Astrocyte of the spinal cord (primary cell): ENCODE data around the gene SHC3.

ENCODE experiments used
- DNase-seq: peaks from one replicate; pipeline ENCODE4 v3.0.0; 2011; ENCODE audit warnings: low read depth, low spot score
- H3K4me3 ChIP-seq: 2 replicates; pipeline ENCODE4 v1.5.1; 2011; ENCODE audit warnings: low read depth, mild to moderate bottlenecking, low read length, moderate library complexity
- CTCF ChIP-seq: IDR thresholded peaks from 2 replicates; pipeline ENCODE4 v1.5.1; 2012; ENCODE audit warnings: low read depth, mild to moderate bottlenecking, low read length, inconsistent platforms
- in situ Hi-C: cut with HindIII; loops from 2 replicates; pipeline ENCODE4 v1.10.0; 2017; ENCODE audit warnings: low sequenced_read_pairs

SHC3 gene

GRCh38 chr9:89109666-89110065 lies 69.0 kb downstream of the SHC3 start:
- DNase-seq, result no peak
- in situ Hi-C loops, result no loop called here
- no peak for TF ChIP-seq CTCF
- H3K4me3 ChIP-seq, result no peak overlapping the region

- in situ Hi-C loops, result no loop called here
- TF ChIP-seq CTCF, result no peak
- DNase-seq, result no peak
- no peak overlapping the region for H3K4me3 ChIP-seq
Measured at GRCh38 chr9:89107406-89107805, 71.2 kb downstream of the SHC3 start.

GRCh38 chr9:89106224-89106851 lies 72.3 kb downstream of the SHC3 start:
- in situ Hi-C loops, result no loop called here
- no peak overlapping the region for H3K4me3 ChIP-seq
- no peak for DNase-seq
- no peak for TF ChIP-seq CTCF

GRCh38 chr9:89104821-89105220 lies 73.8 kb downstream of the SHC3 start:
- in situ Hi-C loops, result no loop called here
- DNase-seq, result no peak
- no peak overlapping the region for H3K4me3 ChIP-seq
- no peak for TF ChIP-seq CTCF

- in situ Hi-C loops, result no loop called here
- TF ChIP-seq CTCF, result no peak
- H3K4me3 ChIP-seq, result no peak overlapping the region
- no peak for DNase-seq
Measured at GRCh38 chr9:89097219-89097618, 81.4 kb downstream of the SHC3 start.

- no peak overlapping the region for H3K4me3 ChIP-seq
- in situ Hi-C loops, result no loop called here
- peak; percentile 6 for TF ChIP-seq CTCF
- DNase-seq, result no peak
Measured at GRCh38 chr9:89096807-89097206, 81.8 kb downstream of the SHC3 start.
